Measurements from ENCODE around the gene KIF1A.
A peak's percentile ranks its signal among the peaks of the same experiment; 100 is the strongest.

The KIF1A gene

GRCh38 chr2:240719676-240720545 is 100.1 kb downstream of the KIF1A start:
- no peak for DNase-seq (ENCODE audit: low read depth)

- no peak for DNase-seq (ENCODE audit: low read depth)
Measured at GRCh38 chr2:240718896-240719490, 101.0 kb downstream of the KIF1A start.

- no peak for DNase-seq (ENCODE audit: low read depth)
Measured at GRCh38 chr2:240717681-240718581, 102.1 kb downstream of the KIF1A start.

GRCh38 chr2:240717181-240717641 is 102.8 kb downstream of the KIF1A start:
- DNase-seq (ENCODE audit: low read depth), result no peak

- no peak for DNase-seq (ENCODE audit: low read depth)
Measured at GRCh38 chr2:240716130-240716798, 103.8 kb downstream of the KIF1A start.

GRCh38 chr2:240714747-240715725 is 105.0 kb downstream of the KIF1A start:
- DNase-seq (ENCODE audit: low read depth), result no peak

- no peak for DNase-seq (ENCODE audit: low read depth)
Measured at GRCh38 chr2:240713928-240714746, 105.9 kb downstream of the KIF1A start.

- DNase-seq (ENCODE audit: low read depth), result no peak
Measured at GRCh38 chr2:240713071-240713927, 106.7 kb downstream of the KIF1A start.

- DNase-seq (ENCODE audit: low read depth), result no peak
Measured at GRCh38 chr2:240712121-240712520, 107.9 kb downstream of the KIF1A start.

GRCh38 chr2:240711701-240712100 is 108.3 kb downstream of the KIF1A start:
- DNase-seq (ENCODE audit: low read depth), result no peak

- DNase-seq (ENCODE audit: low read depth), result no peak
Measured at GRCh38 chr2:240711296-240711695, 108.7 kb downstream of the KIF1A start.

GRCh38 chr2:240708457-240708856 is 111.6 kb downstream of the KIF1A start:
- DNase-seq (ENCODE audit: low read depth), result no peak

GRCh38 chr2:240707821-240708220 is 112.2 kb downstream of the KIF1A start:
- DNase-seq (ENCODE audit: low read depth), result no peak

GRCh38 chr2:240707043-240707756 is 112.8 kb downstream of the KIF1A start:
- no peak for DNase-seq (ENCODE audit: low read depth)

GRCh38 chr2:240705204-240705791 is 114.7 kb downstream of the KIF1A start:
- DNase-seq (ENCODE audit: low read depth), result no peak

GRCh38 chr2:240704651-240705050 is 115.4 kb downstream of the KIF1A start:
- peak; percentile 31 for DNase-seq (ENCODE audit: low read depth)
